ENCODE results near the gene COL4A2. TPM values are rescaled to one million over a fixed set of nuclear protein-coding genes. Genes with fewer than 3 reads are reported as not detected.

COL4A2 gene
- total RNA-seq, 1 donor from 2014 or later = 273 TPM

DNA sequence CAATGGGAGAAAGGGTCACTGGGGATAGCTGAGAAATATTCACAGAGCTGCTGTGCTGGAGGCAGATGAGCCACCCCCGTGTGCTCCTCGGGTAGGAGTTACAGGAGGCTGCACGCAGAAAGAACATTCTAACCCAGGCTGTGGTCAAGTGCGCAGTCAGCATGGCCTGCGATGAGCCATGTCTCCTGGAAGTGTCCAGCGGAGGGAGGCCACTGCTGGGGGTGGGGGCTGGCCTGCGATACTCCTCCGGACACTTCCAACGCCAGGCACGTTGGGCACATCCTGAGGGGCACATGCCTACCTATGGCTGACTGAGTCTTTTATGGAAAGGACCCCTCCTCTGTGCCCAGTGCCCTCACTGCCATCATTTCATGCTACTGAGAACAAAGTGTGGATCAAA is 198.5 kb downstream of the COL4A2 start:
- no peak overlapping the region for H3K4me3 ChIP-seq
- DNase-seq = no peak
- H3K9me3 ChIP-seq = no peaks in the 10 kb centered on the region
- intact Hi-C loops (cut with DNase I) = no loop called here
- H3K27me3 ChIP-seq = no peaks in the 10 kb centered on the region
- H3K36me3 ChIP-seq = peaks cover 67% of the 10 kb centered on the region
- H3K4me1 ChIP-seq = peaks cover 21% of the 10 kb centered on the region
- H3K27ac ChIP-seq = no peak overlapping the region
- no peak for ATAC-seq
- TF ChIP-seq, protein P1, sequence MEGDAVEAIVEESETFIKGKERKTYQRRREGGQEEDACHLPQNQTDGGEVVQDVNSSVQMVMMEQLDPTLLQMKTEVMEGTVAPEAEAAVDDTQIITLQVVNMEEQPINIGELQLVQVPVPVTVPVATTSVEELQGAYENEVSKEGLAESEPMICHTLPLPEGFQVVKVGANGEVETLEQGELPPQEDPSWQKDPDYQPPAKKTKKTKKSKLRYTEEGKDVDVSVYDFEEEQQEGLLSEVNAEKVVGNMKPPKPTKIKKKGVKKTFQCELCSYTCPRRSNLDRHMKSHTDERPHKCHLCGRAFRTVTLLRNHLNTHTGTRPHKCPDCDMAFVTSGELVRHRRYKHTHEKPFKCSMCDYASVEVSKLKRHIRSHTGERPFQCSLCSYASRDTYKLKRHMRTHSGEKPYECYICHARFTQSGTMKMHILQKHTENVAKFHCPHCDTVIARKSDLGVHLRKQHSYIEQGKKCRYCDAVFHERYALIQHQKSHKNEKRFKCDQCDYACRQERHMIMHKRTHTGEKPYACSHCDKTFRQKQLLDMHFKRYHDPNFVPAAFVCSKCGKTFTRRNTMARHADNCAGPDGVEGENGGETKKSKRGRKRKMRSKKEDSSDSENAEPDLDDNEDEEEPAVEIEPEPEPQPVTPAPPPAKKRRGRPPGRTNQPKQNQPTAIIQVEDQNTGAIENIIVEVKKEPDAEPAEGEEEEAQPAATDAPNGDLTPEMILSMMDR (IDR thresholded peaks at IDR 0.05) = no peak

DNA sequence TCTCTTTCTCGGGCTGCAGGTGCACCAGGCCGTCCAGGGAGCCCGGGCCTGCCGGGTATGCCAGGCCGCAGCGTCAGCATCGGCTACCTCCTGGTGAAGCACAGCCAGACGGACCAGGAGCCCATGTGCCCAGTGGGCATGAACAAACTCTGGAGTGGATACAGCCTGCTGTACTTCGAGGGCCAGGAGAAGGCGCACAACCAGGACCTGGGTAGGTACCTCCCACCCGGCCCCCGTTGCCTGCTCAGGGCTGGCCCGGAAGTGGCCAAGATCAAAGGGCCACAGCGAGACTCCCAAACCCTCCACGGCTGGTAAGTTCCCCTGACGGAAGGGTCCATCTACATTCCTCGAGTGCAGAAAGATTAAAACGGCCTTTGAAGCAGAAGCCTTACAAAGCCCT is 199.3 kb downstream of the COL4A2 start:
- Histone ChIP-seq H3K36me3 (peaks cover 66% of the 10 kb centered on the region), H3K27ac (no peak overlapping the region), H3K4me1 (peaks cover 21% of the 10 kb centered on the region), H3K9me3 (no peaks in the 10 kb centered on the region), H3K4me3 (no peak overlapping the region), H3K27me3 (no peaks in the 10 kb centered on the region)
- TF ChIP-seq, protein P1 (IDR thresholded peaks at IDR 0.05) = no peak
- intact Hi-C loops (cut with DNase I) = no loop called here
- no peak for DNase-seq
- peak; percentile 1 for ATAC-seq

DNA sequence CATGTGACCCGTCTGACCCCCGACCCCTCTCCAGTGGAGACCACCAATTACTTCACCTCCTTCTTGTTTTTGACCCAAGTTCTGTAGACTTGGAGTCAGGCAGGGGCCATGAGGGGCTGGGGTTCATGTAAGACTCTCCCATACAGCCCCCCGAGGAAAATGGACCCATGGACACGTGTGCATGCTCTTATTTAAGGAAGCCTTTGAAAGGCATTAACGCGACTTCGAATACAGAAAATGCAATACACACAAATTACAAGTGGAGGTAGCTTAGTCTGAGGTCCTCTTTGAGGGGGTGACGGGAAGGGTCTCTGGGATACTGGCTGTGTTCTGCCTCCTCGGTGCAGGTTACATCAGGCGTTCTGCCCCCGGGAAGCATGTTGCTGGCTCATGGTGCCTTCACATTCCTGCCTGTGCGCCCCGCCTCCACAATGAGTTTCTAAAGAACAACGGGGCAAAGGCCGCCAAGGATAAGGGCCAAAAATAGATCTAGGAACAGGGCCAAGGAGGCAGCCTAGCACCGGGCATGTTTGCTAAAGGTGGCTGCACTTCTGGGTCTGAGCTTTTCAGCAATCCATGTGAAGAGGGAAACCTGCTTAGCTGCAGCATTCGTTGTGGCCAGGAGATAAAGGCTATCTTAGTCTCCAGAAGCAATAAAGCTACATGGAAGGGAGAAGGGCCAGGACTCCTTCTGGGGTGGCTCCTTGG is 199.9 kb downstream of the COL4A2 start:
- Histone ChIP-seq H3K27me3 (no peaks in the 10 kb centered on the region), H3K4me1 (peaks cover 21% of the 10 kb centered on the region), H3K4me3 (no peak overlapping the region), H3K9me3 (no peaks in the 10 kb centered on the region), H3K27ac (peak overlapping the region; percentile 68), H3K36me3 (peaks cover 64% of the 10 kb centered on the region)
- DNase-seq = peak; percentile 90
- ATAC-seq = peak; percentile 82
- TF ChIP-seq, protein P1 (IDR thresholded peaks at IDR 0.05) = no peak
- intact Hi-C loops (cut with DNase I) = no loop called here

DNA sequence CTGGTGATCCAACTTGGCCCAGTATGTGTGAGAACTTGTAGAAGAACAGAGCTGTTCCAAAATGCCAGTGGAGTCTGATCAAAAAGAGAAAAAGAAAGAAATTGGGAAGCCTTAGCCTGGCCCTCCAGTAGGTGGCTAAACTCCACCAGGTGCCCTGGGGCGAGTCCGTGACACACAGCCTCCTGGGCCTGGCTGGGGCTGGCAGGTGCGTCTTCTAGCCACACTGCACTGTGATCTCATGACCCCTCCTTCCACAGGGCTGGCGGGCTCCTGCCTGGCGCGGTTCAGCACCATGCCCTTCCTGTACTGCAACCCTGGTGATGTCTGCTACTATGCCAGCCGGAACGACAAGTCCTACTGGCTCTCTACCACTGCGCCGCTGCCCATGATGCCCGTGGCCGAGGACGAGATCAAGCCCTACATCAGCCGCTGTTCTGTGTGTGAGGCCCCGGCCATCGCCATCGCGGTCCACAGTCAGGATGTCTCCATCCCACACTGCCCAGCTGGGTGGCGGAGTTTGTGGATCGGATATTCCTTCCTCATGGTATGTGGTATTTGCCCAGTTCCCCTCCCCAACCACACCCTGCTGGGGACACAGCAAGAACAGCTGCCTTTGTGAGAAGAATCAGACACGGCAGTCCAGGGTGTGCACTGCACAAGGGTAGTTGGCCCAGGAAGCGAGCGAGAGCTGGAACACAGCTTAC is 200.7 kb downstream of the COL4A2 start:
- peaks cover 21% of the 10 kb centered on the region for H3K4me1 ChIP-seq
- ATAC-seq (peak; percentile 75), DNase-seq (peak; percentile 84)
- TF ChIP-seq, protein P1 (IDR thresholded peaks at IDR 0.05) = peak; percentile 27
- H3K27me3 ChIP-seq = no peaks in the 10 kb centered on the region
- intact Hi-C loops (cut with DNase I) = no loop called here
- H3K4me3 ChIP-seq = no peak overlapping the region
- peaks cover 64% of the 10 kb centered on the region for H3K36me3 ChIP-seq
- no peaks in the 10 kb centered on the region for H3K9me3 ChIP-seq
- H3K27ac ChIP-seq = peak overlapping the region; percentile 68

DNA sequence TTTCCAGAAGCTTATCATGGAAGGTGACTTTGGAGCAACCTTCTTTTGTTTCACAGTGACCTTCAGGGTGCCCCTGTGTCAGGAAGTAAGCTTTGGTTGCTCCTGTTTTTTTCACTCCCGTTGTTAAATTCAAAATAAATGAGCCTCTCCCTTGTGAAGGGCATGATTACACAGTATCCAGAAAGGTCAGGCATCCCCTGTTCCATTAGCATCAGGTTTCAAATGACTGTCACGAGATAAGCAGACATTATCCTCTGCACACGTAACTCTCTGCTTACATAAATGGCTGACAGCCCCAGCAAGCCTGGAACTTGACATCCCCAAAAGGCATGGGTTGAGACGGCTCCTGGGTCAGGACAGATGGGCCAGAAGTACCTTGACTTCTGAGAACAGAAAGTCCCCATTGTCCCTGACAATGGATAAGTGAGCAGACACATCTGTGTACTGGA is 202.4 kb downstream of the COL4A2 start:
- Histone ChIP-seq H3K27ac (no peak overlapping the region), H3K36me3 (peaks cover 50% of the 10 kb centered on the region), H3K4me3 (no peak overlapping the region), H3K9me3 (no peaks in the 10 kb centered on the region), H3K27me3 (no peaks in the 10 kb centered on the region), H3K4me1 (peaks cover 21% of the 10 kb centered on the region)
- DNase-seq = no peak
- intact Hi-C loops (cut with DNase I) = no loop called here
- no peak for ATAC-seq
- TF ChIP-seq, protein P1 (IDR thresholded peaks at IDR 0.05) = no peak
